ENCODE results near the gene GGN. TPM values are rescaled to one million over a fixed set of nuclear protein-coding genes. Genes with fewer than 3 reads are reported as not detected.

GGN gene
- polyA plus RNA-seq, 3 donors: 0.21 to 0.77 TPM; not detected in 1

DNA sequence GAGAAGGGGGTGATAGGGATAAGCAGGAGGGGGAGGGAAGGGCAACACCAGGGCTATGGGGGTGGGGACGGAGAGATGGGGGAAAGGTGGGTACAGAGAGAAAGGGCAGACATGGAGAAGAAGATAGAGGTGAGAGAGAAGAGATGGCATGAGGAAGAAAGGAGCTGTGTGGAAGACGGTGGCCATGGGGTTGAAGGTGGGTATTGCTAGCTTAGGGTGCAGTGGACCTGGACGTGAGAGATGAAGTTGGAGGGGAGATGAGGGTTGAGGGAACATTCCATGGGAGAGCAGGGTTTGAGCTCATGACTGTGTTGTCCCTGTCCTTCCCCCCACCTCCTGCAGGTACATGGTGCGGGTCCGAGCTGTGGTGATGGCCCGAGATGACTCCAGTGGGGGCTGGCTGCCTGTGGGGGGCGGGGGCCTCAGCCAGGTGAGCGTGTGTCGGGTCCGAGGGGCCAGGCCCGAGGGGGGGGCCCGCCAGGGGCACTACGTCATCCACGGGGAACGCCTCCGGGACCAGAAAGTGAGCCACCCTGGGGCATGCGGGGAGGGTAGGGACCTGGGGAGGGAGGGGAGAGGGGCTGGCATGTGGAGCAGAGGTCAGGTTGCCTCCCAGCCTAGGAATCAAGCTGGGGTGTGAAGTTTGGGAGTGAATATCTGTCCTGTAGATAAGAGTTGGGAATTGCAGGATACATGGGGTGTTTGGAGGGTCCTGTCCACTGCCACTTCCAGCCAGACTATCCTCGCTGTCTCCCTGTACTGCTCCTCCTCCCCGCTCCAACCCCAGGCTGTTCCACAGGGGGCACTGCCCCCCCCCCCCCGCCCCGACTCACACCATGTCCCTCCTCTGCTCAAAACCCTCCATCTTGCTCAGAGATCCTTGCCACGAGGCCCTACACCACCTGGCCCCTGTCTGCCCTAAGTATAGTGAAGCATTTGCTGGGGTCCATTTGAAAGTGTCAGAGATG is 2.4 kb upstream of the GGN start:
- no peak overlapping the region for H3K27ac ChIP-seq (ENCODE audit: low read depth, low read length)
- WGBS, 3 donors: 37 to 47% (median 46%) methylated on average over 19 to 22 of the region's 22 CpGs

- H3K27ac ChIP-seq (ENCODE audit: low read depth, low read length): no peak overlapping the region
- WGBS, 3 donors: 5 to 7% (median 6%) methylated on average over 27 to 28 of the region's 28 CpGs
These were observed 1.5 kb upstream of the GGN start for GRCh38 chr19:38389101-38389925.

DNA sequence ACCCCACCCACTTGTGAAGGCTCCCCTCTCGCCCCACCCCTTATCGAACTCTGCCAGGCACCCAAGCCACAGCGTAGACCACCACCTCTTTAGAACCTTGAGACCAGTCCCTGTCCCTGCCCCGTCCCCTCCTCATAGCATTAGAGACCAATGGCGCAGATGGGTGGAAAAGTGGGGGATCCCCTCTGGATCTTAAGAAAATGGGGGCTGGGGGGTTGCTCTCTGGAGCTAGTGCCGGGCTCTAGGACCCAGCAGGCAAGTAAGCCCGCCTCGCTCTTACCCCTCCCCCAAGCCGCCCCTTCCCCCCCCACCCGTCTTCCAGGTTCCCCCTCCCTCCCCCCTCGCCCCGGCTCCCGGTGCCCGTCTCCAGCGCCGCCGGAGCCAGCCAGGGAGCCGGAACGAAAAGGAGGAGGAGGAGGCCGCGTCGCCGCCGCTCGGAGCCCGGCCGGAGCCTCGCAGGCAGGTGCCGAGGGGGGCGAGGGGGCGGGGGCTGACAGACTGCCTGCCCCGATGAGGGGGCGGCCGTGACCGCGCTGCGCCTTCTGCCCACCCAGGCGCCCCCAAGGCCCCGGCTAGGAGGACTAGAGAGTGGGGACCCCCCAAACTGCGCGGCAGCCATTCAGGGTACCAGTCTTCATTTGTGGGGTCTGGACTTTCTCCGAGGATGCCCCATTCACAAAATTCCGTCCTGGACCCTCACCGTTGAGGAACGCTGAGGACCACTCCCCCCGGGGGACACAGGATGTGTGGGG is 691 bp upstream of the GGN start, which contains the start of gene SPRED3:
SPRED3 (plus strand) TSS at position 349 of the 752 bp plus-strand sequence. CDS start 1,606 bp downstream, outside the sequence.
- H3K27ac ChIP-seq (ENCODE audit: low read depth, low read length): no peak within 1 kb of the TSS
- WGBS, 3 donors: 0 to 1% (median 1%) methylated on average over 15 to 41 of the region's 46 CpGs

DNA sequence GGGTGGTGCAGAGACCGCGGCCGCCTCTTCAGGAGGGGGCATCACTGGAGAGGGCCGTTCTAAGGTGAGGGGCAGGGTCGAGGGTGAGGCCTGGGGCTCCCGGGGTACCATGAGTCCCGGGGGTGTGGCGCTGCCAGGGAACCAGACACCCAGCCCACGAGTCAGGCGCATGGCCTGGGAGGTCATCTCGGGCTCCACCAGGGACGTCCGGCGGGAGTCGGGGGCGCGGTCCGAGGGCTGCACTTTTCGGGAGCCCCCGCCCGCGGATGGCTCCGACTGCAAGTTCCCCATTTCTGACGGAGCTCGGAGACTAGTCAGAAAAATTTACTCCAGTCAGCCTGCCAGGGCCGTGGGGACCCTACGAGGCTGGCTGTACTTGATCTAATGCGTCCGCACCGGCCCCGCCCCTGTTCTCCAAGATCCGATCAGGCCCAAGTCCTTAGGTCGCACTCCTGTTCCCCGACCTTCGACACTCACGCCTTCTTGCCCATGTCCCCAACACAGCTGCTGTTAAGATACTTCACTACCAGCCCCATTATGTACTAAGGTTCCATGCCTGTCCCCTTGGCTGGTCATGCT is 774 bp downstream of the GGN start:
- no peak overlapping the region for H3K27ac ChIP-seq (ENCODE audit: low read depth, low read length)
- WGBS, 3 donors: 5 to 6% (median 5%) methylated on average over 31 to 36 of the region's 36 CpGs

DNA sequence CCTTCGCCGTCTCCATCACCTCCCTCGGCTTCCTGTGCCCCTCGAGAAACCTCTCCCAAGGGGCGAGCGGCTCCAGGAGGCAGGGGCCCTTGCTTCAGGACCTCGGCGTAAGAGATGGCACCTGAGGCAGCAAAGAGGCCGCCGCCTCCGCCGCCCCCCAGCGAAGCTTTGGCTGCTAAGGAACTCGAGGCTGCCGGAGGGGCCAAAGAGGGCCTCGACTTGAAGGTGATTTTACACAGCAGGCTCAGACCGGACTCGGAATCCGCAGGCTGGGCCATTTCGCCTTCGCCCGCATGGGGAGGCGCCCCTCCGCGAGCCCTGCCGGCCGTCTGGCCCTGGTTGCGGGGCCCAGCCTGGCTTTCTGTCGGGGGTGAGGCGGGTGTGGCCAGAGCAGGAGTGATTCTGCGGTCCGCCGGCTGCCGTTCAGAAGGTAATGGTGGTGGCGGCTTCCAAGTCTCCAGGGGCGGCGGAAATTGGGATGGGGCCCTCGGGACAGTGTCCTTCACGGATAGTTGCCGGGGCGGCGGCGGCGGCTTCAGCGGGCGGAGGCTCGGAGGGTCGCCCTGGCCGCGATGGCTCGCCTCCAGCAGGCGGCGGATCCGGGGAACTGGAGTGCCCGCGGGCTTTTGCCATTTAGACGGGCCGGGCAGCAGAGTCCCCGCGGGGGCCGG is 1.4 kb downstream of the GGN start:
- H3K27ac ChIP-seq (ENCODE audit: low read depth, low read length): no peak overlapping the region
- 46 to 57% (median 48%) methylated on average over 51 to 61 of the region's 61 CpGs for WGBS, 3 donors

DNA sequence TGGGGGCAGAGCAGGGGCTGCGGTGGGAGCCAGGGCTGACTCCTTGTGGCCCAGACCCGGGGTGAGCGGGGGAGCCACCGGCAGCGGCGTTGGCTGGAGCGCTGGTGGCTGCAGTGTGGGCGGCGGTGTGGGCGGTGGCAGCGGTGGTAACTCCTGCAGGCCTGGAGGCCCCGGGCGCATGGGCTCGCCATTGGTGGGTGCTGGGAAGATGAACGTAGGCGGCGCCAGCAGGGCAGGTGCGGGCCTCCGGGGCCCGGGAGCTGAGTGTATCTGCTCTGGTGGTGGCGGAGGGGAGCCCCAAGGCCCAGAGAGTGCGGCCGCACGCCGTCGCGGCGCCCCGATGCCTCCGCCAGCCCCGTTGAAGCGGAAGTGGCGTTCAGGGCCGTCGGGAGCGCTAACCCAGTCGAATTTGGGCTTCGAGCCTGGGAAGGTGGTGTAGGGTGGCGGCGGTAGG is 2.0 kb downstream of the GGN start:
- WGBS, 3 donors: 45 to 75% (median 63%) methylated on average over 39 to 40 of the region's 40 CpGs
- H3K27ac ChIP-seq (ENCODE audit: low read depth, low read length): no peak overlapping the region

- no peak overlapping the region for H3K27ac ChIP-seq (ENCODE audit: low read depth, low read length)
- 79 to 85% (median 82%) methylated on average over 34 to 40 of the region's 40 CpGs for WGBS, 3 donors
These were observed 2.6 kb downstream of the GGN start for GRCh38 chr19:38385057-38385803.

DNA sequence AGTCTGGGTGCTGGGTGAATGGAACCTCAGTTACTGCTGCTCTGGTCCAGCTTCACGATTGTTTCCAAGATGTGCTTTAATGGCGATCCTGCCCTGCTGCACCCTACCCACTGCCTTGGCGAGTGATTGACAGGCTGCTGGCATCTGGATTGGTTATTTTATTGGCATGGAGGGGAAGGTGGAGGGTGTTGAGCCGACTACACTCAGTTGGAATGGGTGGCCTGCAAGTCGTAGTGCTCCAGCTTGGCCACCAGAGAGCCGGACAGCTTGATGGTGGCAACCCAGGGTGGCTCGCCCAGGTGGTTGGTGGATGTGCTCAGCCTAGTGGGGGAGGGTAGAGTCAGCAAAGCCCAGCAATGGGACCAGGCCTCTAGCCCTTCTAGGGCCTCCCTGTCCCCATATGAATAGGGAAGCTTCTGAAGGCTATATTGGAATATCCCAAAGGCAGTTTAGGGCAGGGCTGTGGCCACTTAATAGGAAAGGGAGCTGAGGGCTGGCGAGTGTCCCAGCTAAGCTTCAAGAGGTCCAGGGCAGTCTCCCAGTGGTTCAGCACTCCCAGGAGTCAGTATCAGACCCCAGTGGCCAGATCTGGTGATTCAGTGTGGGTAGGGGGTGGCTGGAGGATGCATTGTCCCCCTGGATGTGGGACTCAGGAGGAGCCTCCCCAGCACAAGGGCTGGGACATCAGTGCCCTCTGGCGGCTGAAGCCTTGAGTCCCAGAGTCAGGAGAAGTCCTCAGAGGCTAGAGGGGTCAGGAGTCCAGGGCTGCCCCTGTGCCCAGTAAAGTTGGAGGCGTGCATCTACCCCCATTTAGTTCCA is 3.4 kb downstream of the GGN start:
- WGBS, 3 donors: 82 to 94% (median 86%) methylated on average over 10 of the region's 10 CpGs
- H3K27ac ChIP-seq (ENCODE audit: low read depth, low read length): no peak overlapping the region

- 94 to 100% (median 98%) methylated on average over 2 of the region's 2 CpGs for WGBS, 3 donors
- H3K27ac ChIP-seq (ENCODE audit: low read depth, low read length): no peak overlapping the region
These were observed 4.1 kb downstream of the GGN start for GRCh38 chr19:38383743-38384142.

DNA sequence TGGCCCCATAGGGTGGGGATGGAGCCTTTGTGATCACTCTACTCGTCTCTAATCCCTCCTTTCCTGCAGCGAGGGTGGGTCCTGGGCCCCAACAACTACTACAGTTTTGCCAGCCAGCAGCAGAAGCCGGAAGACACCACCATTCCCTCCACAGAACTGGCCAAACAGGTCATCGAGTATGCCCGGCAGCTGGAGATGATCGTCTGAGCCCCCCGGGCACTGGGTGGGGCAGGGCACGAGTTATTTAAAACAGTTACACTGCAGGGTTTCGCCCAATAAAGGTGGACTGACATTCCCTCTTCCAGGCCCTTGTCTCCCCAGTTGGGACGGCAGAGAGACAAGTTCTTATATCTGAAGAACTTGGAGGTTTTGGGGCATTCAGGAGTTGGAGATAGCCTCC is 4.7 kb downstream of the GGN start:
- WGBS, 3 donors: 92 to 95% (median 92%) methylated on average over 10 of the region's 10 CpGs
- no peak overlapping the region for H3K27ac ChIP-seq (ENCODE audit: low read depth, low read length)

GRCh38 chr19:38381138-38381537 is 6.7 kb downstream of the GGN start:
- H3K27ac ChIP-seq (ENCODE audit: low read depth, low read length): no peak overlapping the region
- WGBS, 3 donors: 91 to 96% (median 91%) methylated on average over 9 of the region's 9 CpGs

DNA sequence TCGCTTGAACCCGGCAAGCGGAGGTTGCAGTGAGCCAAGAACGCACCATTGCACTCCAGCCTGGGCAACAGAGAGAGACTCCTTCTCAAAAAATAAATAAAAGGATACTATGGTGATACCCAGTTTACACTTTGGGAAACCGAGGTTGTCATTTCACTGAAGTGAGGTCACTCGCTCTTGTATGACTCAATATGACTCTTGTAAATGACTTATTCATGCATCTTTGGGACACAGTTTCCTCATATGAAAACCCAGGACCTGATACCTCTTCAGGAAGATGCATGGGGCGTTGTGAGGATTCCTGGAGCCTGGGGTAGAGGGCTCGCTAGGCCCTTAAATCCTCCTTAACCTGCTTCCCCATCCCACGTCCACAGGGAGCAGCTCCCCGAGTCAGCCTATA is 9.0 kb downstream of the GGN start:
- H3K27ac ChIP-seq (ENCODE audit: low read depth, low read length): no peak overlapping the region
- 93 to 95% (median 95%) methylated on average over 10 of the region's 10 CpGs for WGBS, 3 donors

DNA sequence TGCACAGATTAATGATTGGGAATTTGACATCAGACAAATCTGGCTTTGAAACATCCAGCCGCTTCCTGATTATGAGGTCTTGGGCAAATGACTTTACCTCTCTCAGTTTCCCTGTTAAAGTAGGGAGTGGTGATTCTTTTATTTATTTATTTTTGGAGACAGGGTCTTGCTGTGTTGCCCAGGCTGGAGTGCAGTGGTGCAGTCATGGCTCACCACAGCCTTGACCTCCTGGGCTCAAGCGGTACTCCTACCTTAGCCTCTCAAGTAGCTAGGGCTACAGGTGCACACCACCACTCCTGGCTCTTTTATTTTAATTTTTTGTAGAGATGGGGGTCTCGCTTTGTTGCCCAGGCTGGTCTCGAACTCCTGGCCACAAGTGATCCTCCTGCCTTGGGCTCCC is 10.8 kb downstream of the GGN start:
- WGBS, 3 donors: 98 to 100% (median 98%) methylated on average over 4 of the region's 4 CpGs
- H3K27ac ChIP-seq (ENCODE audit: low read depth, low read length): no peak overlapping the region

DNA sequence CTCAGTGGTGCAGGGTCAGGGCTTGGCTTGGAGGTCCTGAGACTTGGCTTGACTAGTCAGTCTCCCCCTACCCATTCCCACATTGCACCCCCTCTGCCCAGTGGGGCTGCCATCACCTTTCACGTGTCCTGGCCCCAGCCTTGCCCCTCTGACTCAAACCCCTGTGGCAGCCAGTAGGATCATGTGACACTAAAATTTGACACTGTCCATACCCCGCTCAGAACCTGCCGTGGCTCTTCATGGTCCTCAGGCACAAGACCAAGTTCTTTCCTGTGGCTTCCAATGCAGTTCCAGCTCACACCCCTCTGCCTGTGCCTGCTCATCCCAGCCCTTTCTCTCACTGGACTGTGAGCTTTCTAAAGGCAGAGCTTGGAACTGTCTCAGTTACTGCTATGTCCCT is 11.3 kb downstream of the GGN start:
- H3K27ac ChIP-seq (ENCODE audit: low read depth, low read length): no peak overlapping the region
- 77 to 85% (median 82%) methylated on average over 3 of the region's 3 CpGs for WGBS, 3 donors

DNA sequence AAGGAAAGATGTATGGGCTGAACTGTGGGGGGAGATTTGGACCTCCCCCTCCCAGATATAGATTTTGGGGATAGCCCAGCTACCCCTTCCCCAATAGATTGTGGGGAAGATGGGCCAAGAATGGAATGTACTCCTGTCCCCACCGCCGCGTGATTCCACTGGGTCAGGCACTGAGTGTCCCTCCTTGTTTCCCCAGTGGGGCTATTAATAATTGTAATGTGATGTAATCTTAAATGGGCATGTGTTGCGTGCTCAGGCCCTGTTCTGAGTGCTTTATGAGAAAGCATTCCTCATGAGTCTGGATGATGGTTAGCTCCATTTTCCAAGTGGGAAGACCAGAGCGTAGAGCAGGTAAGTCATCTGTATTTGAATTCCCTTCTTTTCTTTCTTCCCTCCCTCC is 12.1 kb downstream of the GGN start:
- WGBS, 3 donors: 61 to 79% (median 76%) methylated on average over 5 of the region's 5 CpGs
- no peak overlapping the region for H3K27ac ChIP-seq (ENCODE audit: low read depth, low read length)

DNA sequence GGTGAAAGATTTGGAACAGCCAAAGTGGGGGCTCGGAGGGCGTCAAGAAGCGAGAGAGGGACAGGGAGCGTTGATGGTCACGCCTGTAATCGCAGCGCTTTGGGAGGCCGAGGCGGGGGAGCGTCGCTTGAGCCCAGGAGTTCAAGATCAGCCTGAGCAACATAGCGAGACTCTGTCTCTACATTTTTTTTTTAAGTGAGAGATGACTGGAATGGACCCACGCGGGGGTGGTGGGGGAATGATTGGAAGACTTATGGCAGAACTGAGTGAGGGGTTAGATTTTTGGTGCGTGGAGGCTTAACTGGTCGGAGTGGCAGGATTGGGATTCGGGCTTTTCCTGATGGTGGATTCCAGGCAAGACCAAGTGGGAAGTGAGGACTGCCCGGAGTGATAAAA is 12.7 kb downstream of the GGN start:
- H3K27ac ChIP-seq (ENCODE audit: low read depth, low read length): peak overlapping the region; percentile 76
- 1 to 2% (median 1%) methylated on average over 18 of the region's 18 CpGs for WGBS, 3 donors
